Measurements from ENCODE around the gene VLDLR.
A peak's percentile ranks its signal among the peaks of the same experiment; 100 is the strongest.

The VLDLR gene

GRCh38 chr9:2655411-2655901, 33.9 kb downstream of the VLDLR start:
- ATAC-seq = peak; percentile 94
- TF ChIP-seq CSRNP3 (CRISPR knock-in tag; IDR thresholded peaks at IDR 0.05) (no peak), ZC3H10 (CRISPR knock-in tag; IDR thresholded peaks at IDR 0.05) (no peak), ZFP3 (CRISPR knock-in tag; IDR thresholded peaks at IDR 0.05) (no peak), CREB5 (CRISPR knock-in tag; IDR thresholded peaks at IDR 0.05; ENCODE audit: low read depth) (no peak), SNAI2 (CRISPR knock-in tag; IDR thresholded peaks at IDR 0.05) (no peak), BACH2 (CRISPR knock-in tag; IDR thresholded peaks at IDR 0.05; ENCODE audit: borderline replicate concordance) (no peak), TCF4 (CRISPR knock-in tag; IDR thresholded peaks at IDR 0.05; ENCODE audit: borderline replicate concordance) (no peak), CSDC2 (CRISPR knock-in tag; IDR thresholded peaks at IDR 0.05) (no peak), PPARA (CRISPR knock-in tag; IDR thresholded peaks at IDR 0.05; ENCODE audit: borderline replicate concordance) (no peak), ZNF565 (CRISPR knock-in tag; conservative IDR thresholded peaks at IDR 0.05; ENCODE audit: low read depth) (no peak), ISL1 (CRISPR knock-in tag; IDR thresholded peaks at IDR 0.05) (no peak), OSR1 (CRISPR knock-in tag; IDR thresholded peaks at IDR 0.05) (no peak), ZFP30 (CRISPR knock-in tag; IDR thresholded peaks at IDR 0.05) (no peak)

GRCh38 chr9:2657427-2657826, 35.8 kb downstream of the VLDLR start:
- no peak for TF ChIP-seq ZFP3 (CRISPR knock-in tag; IDR thresholded peaks at IDR 0.05)
- TF ChIP-seq ZC3H10 (CRISPR knock-in tag; IDR thresholded peaks at IDR 0.05) = no peak
- TF ChIP-seq ZNF70 (CRISPR knock-in tag; IDR thresholded peaks at IDR 0.05) = no peak
- no peak for TF ChIP-seq BACH2 (CRISPR knock-in tag; IDR thresholded peaks at IDR 0.05; ENCODE audit: borderline replicate concordance)
- TF ChIP-seq ZFP30 (CRISPR knock-in tag; IDR thresholded peaks at IDR 0.05) = no peak
- TF ChIP-seq PPARA (CRISPR knock-in tag; IDR thresholded peaks at IDR 0.05; ENCODE audit: borderline replicate concordance) = no peak
- TF ChIP-seq ISL1 (CRISPR knock-in tag; IDR thresholded peaks at IDR 0.05) = no peak
- TF ChIP-seq OSR1 (CRISPR knock-in tag; IDR thresholded peaks at IDR 0.05) = no peak
- TF ChIP-seq PATZ1 (CRISPR knock-in tag; IDR thresholded peaks at IDR 0.05; ENCODE audit: borderline replicate concordance) = no peak
- no peak for TF ChIP-seq ESRRG (CRISPR knock-in tag; IDR thresholded peaks at IDR 0.05)
- TF ChIP-seq ZNF565 (CRISPR knock-in tag; conservative IDR thresholded peaks at IDR 0.05; ENCODE audit: low read depth) = no peak
- no peak for TF ChIP-seq POU6F1 (CRISPR knock-in tag; IDR thresholded peaks at IDR 0.05; ENCODE audit: borderline replicate concordance, low read depth)
- TF ChIP-seq TOX (CRISPR knock-in tag; IDR thresholded peaks at IDR 0.05; ENCODE audit: borderline replicate concordance) = no peak
- no peak for TF ChIP-seq RARB (CRISPR knock-in tag; IDR thresholded peaks at IDR 0.05)
- TF ChIP-seq ARNTL (CRISPR knock-in tag; IDR thresholded peaks at IDR 0.05; ENCODE audit: borderline replicate concordance, low read depth) = no peak
- no peak for TF ChIP-seq ZNF8 (CRISPR knock-in tag; IDR thresholded peaks at IDR 0.05)
- no peak for TF ChIP-seq SNAI2 (CRISPR knock-in tag; IDR thresholded peaks at IDR 0.05)
- no peak for TF ChIP-seq CSRNP3 (CRISPR knock-in tag; IDR thresholded peaks at IDR 0.05)
- no peak for ATAC-seq

GRCh38 chr9:2662496-2662895, 40.9 kb downstream of the VLDLR start:
- peak; percentile 50; the same call in 1 of the 3 replicates for ATAC-seq
- TF ChIP-seq GLIS3 (CRISPR knock-in tag; IDR thresholded peaks at IDR 0.05) = no peak
- TF ChIP-seq CSDC2 (CRISPR knock-in tag; IDR thresholded peaks at IDR 0.05) = no peak
- TF ChIP-seq TSHZ2 (CRISPR knock-in tag; IDR thresholded peaks at IDR 0.05) = no peak
- no peak for TF ChIP-seq ZC3H10 (CRISPR knock-in tag; IDR thresholded peaks at IDR 0.05)
- no peak for TF ChIP-seq PATZ1 (CRISPR knock-in tag; IDR thresholded peaks at IDR 0.05; ENCODE audit: borderline replicate concordance)
- no peak for TF ChIP-seq ISL1 (CRISPR knock-in tag; IDR thresholded peaks at IDR 0.05)
- no peak for TF ChIP-seq ARNTL (CRISPR knock-in tag; IDR thresholded peaks at IDR 0.05; ENCODE audit: borderline replicate concordance, low read depth)

Data from SK-N-SH treated with all-trans-retinoic acid at 6 μM for 48 hours (cell line).